SU-DHL-6 (cell line): ENCODE measurements around the gene OTUD6A.

Experiments
- H2AFZ ChIP-seq: fragments of 200-600 bp; sonication (generic); 2 replicates; pipeline ENCODE4 v1.6.1; 2014; ENCODE audit warnings: low read depth, mild to moderate bottlenecking, moderate library complexity, mixed read lengths, antibody characterized with exemption, low read length; ENCODE audit not compliant: severe bottlenecking
- H3F3A ChIP-seq: fragments of 200-600 bp; shearing (Covaris generic); 2 replicates; pipeline ENCODE4 v1.6.0; 2016; ENCODE audit warnings: antibody characterized with exemption, mild to moderate bottlenecking; ENCODE audit not compliant: insufficient read depth
- H3K27ac ChIP-seq: fragments of 200-600 bp; sonication (generic); 2 replicates; pipeline ENCODE4 v1.5.1; 2016; ENCODE audit warnings: low read depth, mild to moderate bottlenecking, low read length, moderate library complexity, mixed read lengths
- H3K27me3 ChIP-seq: fragments of 200-600 bp; sonication (generic), shearing (Covaris generic); 2 replicates; pipeline ENCODE4 v1.6.0; 2014; ENCODE audit warnings: mild to moderate bottlenecking, low read length
- H3K36me3 ChIP-seq: fragments of 200-600 bp; sonication (generic); 2 replicates; pipeline ENCODE4 v1.6.1; 2014; ENCODE audit warnings: mild to moderate bottlenecking, low read length, mixed read lengths
- H3K4me2 ChIP-seq: fragments of 300-600, 200-600 bp; shearing (Covaris generic), sonication (generic); 2 replicates; pipeline ENCODE4 v1.6.0; 2014; ENCODE audit warnings: low read length, low read depth, mild to moderate bottlenecking; ENCODE audit not compliant: poor library complexity, severe bottlenecking
- H3K4me3 ChIP-seq: fragments of 200-600 bp; sonication (generic); 2 replicates; pipeline ENCODE4 v1.5.1; 2014; ENCODE audit warnings: antibody characterized with exemption, low read length, mild to moderate bottlenecking, mixed read lengths; ENCODE audit not compliant: insufficient read depth, poor library complexity, severe bottlenecking
- H3K79me2 ChIP-seq: fragments of 200-600 bp; sonication (generic); 2 replicates; pipeline ENCODE4 v1.6.1; 2014; ENCODE audit warnings: mild to moderate bottlenecking, low read length, moderate library complexity; ENCODE audit not compliant: insufficient read depth
- H3K9ac ChIP-seq: fragments of 200-600 bp; sonication (generic); 2 replicates; pipeline ENCODE4 v1.7.0; 2014; ENCODE audit warnings: mild to moderate bottlenecking, low read length
- H3K9me2 ChIP-seq: fragments of 200-600 bp; sonication (generic); replicated peaks from 2 replicates; pipeline ENCODE4 v1.6.1; 2014; ENCODE audit warnings: low read length; ENCODE audit not compliant: insufficient read depth
- H3K9me3 ChIP-seq: fragments of 200-600 bp; sonication (generic); 2 replicates; pipeline ENCODE4 v1.6.1; 2014; ENCODE audit warnings: low read length, mixed read lengths; ENCODE audit not compliant: insufficient read depth
- H4K20me1 ChIP-seq: fragments of 200-600 bp; sonication (generic); 2 replicates; pipeline ENCODE4 v1.6.1; 2014; ENCODE audit warnings: low read depth, mild to moderate bottlenecking, antibody characterized with exemption, low read length, moderate library complexity, mixed read lengths
- CTCF ChIP-seq: fragments of 200-600 bp; sonication (generic); IDR thresholded peaks from one replicate; pipeline ENCODE4 v1.5.1; 2017; ENCODE audit warnings: antibody characterized with exemption, mild to moderate bottlenecking, low read length, moderate library complexity; ENCODE audit not compliant: insufficient read depth, poor library complexity, severe bottlenecking
- EZH2phosphoT487 ChIP-seq: fragments of 200-600 bp; sonication (generic), shearing (Covaris generic); conservative IDR thresholded peaks from 2 replicates; pipeline ENCODE4 v1.6.1; 2018; ENCODE audit warnings: mild to moderate bottlenecking, antibody characterized with exemption, low read length, moderate library complexity, mixed read lengths

The OTUD6A gene

GRCh38 chrX:70062076-70062475 is at the start of gene OTUD6A:
Gene OTUD6A, plus strand, starts transcription at chrX:70062457. Its CDS starts 68 bp downstream, at chrX:70062525.
- Histone ChIP-seq H3K4me2 (no peak within 1 kb of the TSS), H3K27ac (no peak within 1 kb of the TSS), H3K27me3 (no peaks in the 10 kb centered on the region), H3F3A (no peaks in the 10 kb centered on the region), H3K79me2 (no peaks in the 10 kb centered on the region), H3K36me3 (no peaks in the 10 kb centered on the region), H3K9me3 (no peaks in the 10 kb centered on the region), H3K9ac (no peak within 1 kb of the TSS), H4K20me1 (no peaks in the 10 kb centered on the region), H2AFZ (no peak within 1 kb of the TSS), H3K9me2 (no peaks in the 10 kb centered on the region), H3K4me3 (no peak within 1 kb of the TSS)
- TF ChIP-seq CTCF (no peak), EZH2phosphoT487 (no peak)

- Histone ChIP-seq H3K79me2 (no peaks in the 10 kb centered on the region), H3K9me2 (no peaks in the 10 kb centered on the region), H4K20me1 (no peaks in the 10 kb centered on the region), H3K9ac (no peak overlapping the region), H3K4me2 (no peak overlapping the region), H3K4me3 (no peak overlapping the region), H3K9me3 (no peaks in the 10 kb centered on the region), H2AFZ (no peak overlapping the region), H3K27ac (no peak overlapping the region), H3K36me3 (no peaks in the 10 kb centered on the region), H3K27me3 (no peaks in the 10 kb centered on the region), H3F3A (no peaks in the 10 kb centered on the region)
- no peak for TF ChIP-seq EZH2phosphoT487
- TF ChIP-seq CTCF, result no peak
Measured at GRCh38 chrX:70012756-70013155, 49.5 kb upstream of the OTUD6A start.

GRCh38 chrX:70013466-70014381 is 48.5 kb upstream of the OTUD6A start:
- H3K36me3 ChIP-seq, result no peaks in the 10 kb centered on the region
- H3K9me2 ChIP-seq, result no peaks in the 10 kb centered on the region
- H3F3A ChIP-seq, result no peaks in the 10 kb centered on the region
- no peak overlapping the region for H3K27ac ChIP-seq
- H3K9me3 ChIP-seq, result no peaks in the 10 kb centered on the region
- no peak overlapping the region for H3K4me3 ChIP-seq
- TF ChIP-seq CTCF (no peak), EZH2phosphoT487 (no peak)
- no peaks in the 10 kb centered on the region for H3K27me3 ChIP-seq
- H3K79me2 ChIP-seq, result no peaks in the 10 kb centered on the region
- no peak overlapping the region for H3K9ac ChIP-seq
- no peaks in the 10 kb centered on the region for H4K20me1 ChIP-seq
- no peak overlapping the region for H2AFZ ChIP-seq
- no peak overlapping the region for H3K4me2 ChIP-seq
